Lower leg skin (tissue), 4 donors: Measurements from ENCODE around the gene DCLRE1B. TPM values are rescaled to one million over a fixed set of nuclear protein-coding genes. Genes with fewer than 3 reads are reported as not detected.

Experiments used
- DNase-seq, 2 donors: peaks; one replicate each; pipeline ENCODE4 v3.0.0-alpha.2; 2019; ENCODE audit warnings: low spot score in 2 of 2
- H3K4me3 ChIP-seq: fragments of 200-600 bp; sonication (generic); 2 replicates; pipeline ENCODE4 v1.5.1; 2017; ENCODE audit warnings: mild to moderate bottlenecking, low read depth; ENCODE audit not compliant: poor library complexity, severe bottlenecking
- POLR2A ChIP-seq, 2 donors: fragments of 450-650 bp; IDR thresholded peaks; one replicate each; pipeline ENCODE4 v1.6.1; 2016 to 2017; ENCODE audit warnings: antibody characterized with exemption in 2 of 2, mild to moderate bottlenecking in 1 of 2, moderate library complexity in 1 of 2
- WGBS, 2 donors: methylation state at CpG; one replicate each; pipeline ENCODE4 v1.1.5; 2018; 5-methylcytosine and 5-hydroxymethylcytosine counted together
- intact Hi-C: fragments of 100-400 bp; cut with DNase I; formaldehyde crosslinking; loops from one replicate; pipeline ENCODE4 v1.15.0; 2023; ENCODE audit warnings: low total_unique reads
- total RNA-seq, 4 donors: library from RNA; depleted of rRNA; stranded (reverse); fragments of >200 nt; gene quantifications; one replicate each; pipeline ENCODE4 v1.1.0, GENCODE V29; 2016
- TF ChIP-seq, protein P1 (sequence below), 3 donors: fragments of 450-650 bp; IDR thresholded peaks; one replicate each; pipeline ENCODE4 v1.5.1; 2016; ENCODE audit warnings: antibody characterized with exemption in 3 of 3, mild to moderate bottlenecking in 3 of 3, moderate library complexity in 2 of 3

DCLRE1B gene
- total RNA-seq, 4 donors from 2014 or later = 2.1 to 4.4 (median 3.5) TPM

DNA sequence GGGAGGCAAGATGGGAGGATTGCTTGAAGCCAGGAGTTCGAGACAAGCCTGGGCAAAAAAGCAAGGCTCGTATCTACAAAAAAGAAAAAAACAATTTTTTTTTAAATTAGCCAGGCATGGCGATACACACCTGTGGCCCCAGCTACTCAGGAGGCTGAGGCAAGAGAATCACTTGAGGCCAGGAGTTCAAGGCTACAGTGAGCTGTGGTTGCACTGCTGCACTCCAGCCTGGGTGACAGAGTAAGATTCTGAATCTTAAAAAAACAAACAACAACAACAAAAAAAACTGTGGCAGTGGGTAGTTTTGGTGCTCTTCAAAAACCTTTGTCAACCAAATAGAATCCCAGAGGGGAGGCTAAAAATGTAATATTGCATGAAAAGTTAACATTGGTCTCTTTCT, 34.3 kb upstream of the DCLRE1B start:
- no peak for DNase-seq
- no peak overlapping the region for H3K4me3 ChIP-seq
- intact Hi-C loops = no loop called here
- 80 to 88% methylated on average over 3 of the region's 3 CpGs for WGBS, 2 donors
- TF ChIP-seq, protein P1, sequence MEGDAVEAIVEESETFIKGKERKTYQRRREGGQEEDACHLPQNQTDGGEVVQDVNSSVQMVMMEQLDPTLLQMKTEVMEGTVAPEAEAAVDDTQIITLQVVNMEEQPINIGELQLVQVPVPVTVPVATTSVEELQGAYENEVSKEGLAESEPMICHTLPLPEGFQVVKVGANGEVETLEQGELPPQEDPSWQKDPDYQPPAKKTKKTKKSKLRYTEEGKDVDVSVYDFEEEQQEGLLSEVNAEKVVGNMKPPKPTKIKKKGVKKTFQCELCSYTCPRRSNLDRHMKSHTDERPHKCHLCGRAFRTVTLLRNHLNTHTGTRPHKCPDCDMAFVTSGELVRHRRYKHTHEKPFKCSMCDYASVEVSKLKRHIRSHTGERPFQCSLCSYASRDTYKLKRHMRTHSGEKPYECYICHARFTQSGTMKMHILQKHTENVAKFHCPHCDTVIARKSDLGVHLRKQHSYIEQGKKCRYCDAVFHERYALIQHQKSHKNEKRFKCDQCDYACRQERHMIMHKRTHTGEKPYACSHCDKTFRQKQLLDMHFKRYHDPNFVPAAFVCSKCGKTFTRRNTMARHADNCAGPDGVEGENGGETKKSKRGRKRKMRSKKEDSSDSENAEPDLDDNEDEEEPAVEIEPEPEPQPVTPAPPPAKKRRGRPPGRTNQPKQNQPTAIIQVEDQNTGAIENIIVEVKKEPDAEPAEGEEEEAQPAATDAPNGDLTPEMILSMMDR (IDR thresholded peaks at IDR 0.05) = no peak
- no peak for TF ChIP-seq POLR2A (IDR thresholded peaks at IDR 0.05)

GRCh38 chr1:113871597-113872113, 33.5 kb upstream of the DCLRE1B start, which contains the start of gene PTPN22:
TSS of gene PTPN22 (minus strand) at chr1:113871712.
- intact Hi-C loops = no loop called here
- TF ChIP-seq, protein P1 (IDR thresholded peaks at IDR 0.05) = no peak
- TF ChIP-seq POLR2A (IDR thresholded peaks at IDR 0.05) = no peak
- 60 to 63% methylated on average over 4 of the region's 4 CpGs for WGBS, 2 donors
- peak in 1 of 2 donors; percentile 34 for DNase-seq
- no peak within 1 kb of the TSS for H3K4me3 ChIP-seq

DNA sequence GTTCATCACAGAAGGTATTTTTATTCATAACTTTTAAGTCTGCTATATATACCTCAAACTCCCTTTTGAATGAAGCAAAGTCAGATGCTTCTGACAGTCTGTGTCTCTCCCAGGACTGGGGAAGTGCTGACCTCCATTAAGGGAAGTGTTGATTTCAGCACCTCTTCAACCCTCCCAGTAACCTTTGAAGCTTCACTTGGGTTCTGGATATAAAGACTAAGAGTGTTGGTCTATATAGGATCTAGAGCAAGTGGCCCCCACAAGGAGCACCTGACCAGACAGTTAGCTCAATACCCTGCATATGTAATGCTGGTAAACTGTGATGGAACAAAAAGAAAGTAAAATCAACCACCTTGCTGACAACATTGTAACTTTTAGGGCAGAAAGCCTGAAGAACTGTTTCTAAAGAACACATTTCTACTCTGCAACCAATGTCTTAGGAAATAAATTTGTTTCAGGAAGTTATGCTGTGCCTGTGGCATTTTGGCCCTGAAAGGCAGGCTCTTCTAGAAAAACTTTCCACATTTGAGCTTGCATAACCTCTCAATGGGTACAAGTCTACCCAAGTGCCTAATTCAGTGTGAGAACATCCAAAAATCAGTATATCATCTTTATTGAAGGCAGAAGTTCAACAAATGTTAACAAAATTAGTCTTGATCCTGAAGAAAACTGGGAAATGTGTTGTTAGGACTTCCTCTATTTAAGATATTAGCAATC, 32.7 kb upstream of the DCLRE1B start:
- H3K4me3 ChIP-seq = no peak overlapping the region
- TF ChIP-seq POLR2A (IDR thresholded peaks at IDR 0.05) = no peak
- TF ChIP-seq, protein P1 (IDR thresholded peaks at IDR 0.05) = no peak
- intact Hi-C loops = no loop called here
- DNase-seq = no peak

GRCh38 chr1:113874012-113874879, 30.9 kb upstream of the DCLRE1B start:
- no peak for TF ChIP-seq POLR2A (IDR thresholded peaks at IDR 0.05)
- TF ChIP-seq, protein P1 (IDR thresholded peaks at IDR 0.05) = no peak
- intact Hi-C loops = no loop called here
- WGBS, 2 donors = 50 to 56% methylated on average over 1 of the region's 1 CpG
- no peak for DNase-seq
- no peak overlapping the region for H3K4me3 ChIP-seq

DNA sequence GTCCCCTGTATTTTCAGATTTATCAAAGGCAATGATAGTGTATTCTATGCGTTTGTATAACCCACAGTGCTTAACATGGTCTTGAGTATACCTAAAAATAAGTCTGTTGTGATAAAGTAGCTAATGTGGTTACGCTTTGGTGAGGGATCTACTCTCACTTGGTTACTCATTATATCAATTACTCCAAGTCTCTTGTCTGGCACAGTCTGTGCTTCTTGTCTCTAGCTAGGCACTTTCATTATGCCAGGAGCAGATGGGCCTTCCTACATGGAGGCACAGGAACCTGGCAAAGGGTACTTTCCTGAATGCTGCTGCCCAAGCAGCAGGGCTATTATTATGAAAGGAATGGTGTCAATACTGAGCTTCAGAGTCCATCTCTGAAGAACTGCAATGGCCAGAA, 29.4 kb upstream of the DCLRE1B start:
- no peak for TF ChIP-seq POLR2A (IDR thresholded peaks at IDR 0.05)
- TF ChIP-seq, protein P1 (IDR thresholded peaks at IDR 0.05) = no peak
- WGBS, 2 donors = 94 to 95% methylated on average over 2 of the region's 2 CpGs
- intact Hi-C loops = no loop called here

More for the DNA sequence above, 29.4 kb upstream of the DCLRE1B start:
- no peak for DNase-seq
- H3K4me3 ChIP-seq = no peak overlapping the region
